Frontal cortex (tissue), 4 donors: ENCODE measurements around the gene ST6GALNAC1. TPM values are rescaled to one million over a fixed set of nuclear protein-coding genes. Genes with fewer than 3 reads are reported as not detected.

Source experiments
- DNase-seq, 2 donors: peaks; one replicate each; pipeline ENCODE4 v3.0.0; 2012; ENCODE audit warnings: low spot score in 2 of 2
- FAIRE-seq: peaks from 2 replicates; lab custom pipeline; 2012; peaks lifted over from hg19 to GRCh38; lab: Jason Lieb, UNC
- total RNA-seq: library from RNA; depleted of rRNA; stranded (reverse); fragments of >200 nt; gene quantifications from one replicate; pipeline ENCODE4 v1.2.3, GENCODE V29; 2014
- donor health status: control.
- donor health status: control.
- donor health status: control.

The ST6GALNAC1 gene
- total RNA-seq, 1 donor from 2014 or later, result 0.82 TPM

DNA sequence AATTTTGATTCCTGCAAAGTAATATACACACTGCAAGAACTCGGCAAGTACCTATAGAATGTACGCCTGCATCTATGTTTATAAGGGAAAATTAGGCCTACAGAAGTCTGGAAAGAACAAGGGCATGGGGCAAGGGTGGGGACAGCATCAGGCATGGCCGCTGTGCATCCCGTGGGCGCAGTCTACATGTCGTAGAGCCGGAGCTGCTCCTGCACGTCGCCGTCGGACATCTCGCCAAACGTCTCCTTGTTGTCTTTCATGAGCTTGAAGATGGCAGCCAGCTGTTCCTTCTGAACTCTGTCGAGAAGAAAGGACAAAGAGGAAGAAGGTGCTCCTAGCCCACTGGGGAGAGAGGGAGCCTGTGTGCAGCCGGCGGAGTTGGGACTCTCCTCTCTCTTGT, 33.8 kb upstream of the ST6GALNAC1 start:
- FAIRE-seq, result no peak
- no peak for DNase-seq

DNA sequence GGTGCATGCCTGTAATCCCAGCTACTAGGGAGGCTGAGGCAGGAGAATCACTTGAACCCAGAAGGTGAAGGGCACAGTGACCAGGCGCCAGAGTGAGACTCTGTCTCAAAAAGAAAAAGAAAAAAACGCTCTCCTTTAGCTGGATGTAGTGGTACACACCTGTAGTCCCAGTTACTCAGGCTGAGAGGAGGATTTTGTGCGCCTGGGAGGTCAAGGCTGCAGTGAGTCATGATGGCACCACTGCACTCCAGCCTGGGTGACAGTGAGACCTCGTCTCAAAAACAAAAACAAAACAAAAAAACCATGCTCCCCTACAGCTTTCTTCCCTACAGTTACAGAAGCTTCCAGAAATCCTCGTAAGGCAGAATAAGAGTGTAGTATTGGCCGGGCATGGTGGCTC, 33.1 kb upstream of the ST6GALNAC1 start:
- no peak for FAIRE-seq
- DNase-seq, result no peak

DNA sequence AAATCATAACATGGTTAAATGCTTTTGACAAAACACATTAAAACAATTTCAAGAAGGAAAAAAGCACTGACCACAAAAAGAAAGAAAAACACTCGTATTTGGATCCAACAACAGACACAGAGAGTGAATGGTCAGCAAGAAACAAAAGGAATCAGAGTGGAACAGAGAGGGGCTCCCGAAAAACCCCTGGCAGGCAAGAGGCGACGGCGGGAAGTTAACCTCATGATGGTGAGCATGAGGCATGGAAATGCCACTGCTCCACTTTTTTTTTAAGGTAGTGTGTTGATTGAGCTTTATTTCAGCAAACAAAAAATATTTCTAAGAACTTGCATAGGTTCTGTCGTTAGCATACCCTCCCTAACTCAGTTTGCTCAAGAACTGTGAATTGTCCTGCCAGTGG, 32.1 kb upstream of the ST6GALNAC1 start:
- no peak for DNase-seq
- no peak for FAIRE-seq

GRCh38 chr17:76674600-76674999, 31.0 kb upstream of the ST6GALNAC1 start:
- DNase-seq (no peak), FAIRE-seq (no peak)

- no peak for DNase-seq
- no peak for FAIRE-seq
These were observed 30.2 kb upstream of the ST6GALNAC1 start for GRCh38 chr17:76673729-76674128.

GRCh38 chr17:76672892-76673291, 29.3 kb upstream of the ST6GALNAC1 start:
- FAIRE-seq, result no peak
- DNase-seq, result no peak

GRCh38 chr17:76672270-76672851, 28.8 kb upstream of the ST6GALNAC1 start:
- DNase-seq (no peak), FAIRE-seq (no peak)

DNA sequence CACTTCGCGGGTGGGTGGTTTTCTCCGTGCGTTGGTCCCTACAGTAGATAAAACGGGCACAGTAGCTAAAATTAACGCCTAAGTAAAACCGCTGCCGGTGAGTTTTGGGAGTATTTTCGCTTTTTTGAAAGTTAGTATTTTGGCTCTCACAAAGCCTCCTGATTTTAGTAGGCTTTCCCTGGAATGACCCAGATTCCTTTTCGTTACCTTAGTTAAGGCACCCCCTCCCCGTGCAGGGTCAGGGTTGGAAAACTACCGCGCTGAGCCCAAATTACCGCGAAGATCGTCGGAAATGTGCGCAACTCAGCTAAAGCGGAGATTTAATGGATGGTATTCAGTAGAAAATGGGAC, 28.3 kb upstream of the ST6GALNAC1 start:
- no peak for FAIRE-seq
- no peak for DNase-seq

- FAIRE-seq (peak; percentile 70), DNase-seq (peak; percentile 85 to 97)
These were observed 27.8 kb upstream of the ST6GALNAC1 start for GRCh38 chr17:76671123-76671911.

GRCh38 chr17:76670718-76671122, 27.2 kb upstream of the ST6GALNAC1 start:
- FAIRE-seq (no peak), DNase-seq (no peak)

GRCh38 chr17:76670020-76670717, 26.6 kb upstream of the ST6GALNAC1 start:
- FAIRE-seq (no peak), DNase-seq (no peak)

GRCh38 chr17:76667786-76668453, 24.4 kb upstream of the ST6GALNAC1 start:
- FAIRE-seq (no peak), DNase-seq (no peak)

GRCh38 chr17:76667491-76667755, 23.9 kb upstream of the ST6GALNAC1 start:
- DNase-seq (no peak), FAIRE-seq (no peak)

- no peak for FAIRE-seq
- DNase-seq, result no peak
These were observed 17.1 kb upstream of the ST6GALNAC1 start for GRCh38 chr17:76660656-76661042.

GRCh38 chr17:76659928-76660655, 16.5 kb upstream of the ST6GALNAC1 start:
- DNase-seq (no peak), FAIRE-seq (no peak)

- FAIRE-seq (no peak), DNase-seq (no peak)
These were observed 14.7 kb upstream of the ST6GALNAC1 start for GRCh38 chr17:76658242-76658662.

DNA sequence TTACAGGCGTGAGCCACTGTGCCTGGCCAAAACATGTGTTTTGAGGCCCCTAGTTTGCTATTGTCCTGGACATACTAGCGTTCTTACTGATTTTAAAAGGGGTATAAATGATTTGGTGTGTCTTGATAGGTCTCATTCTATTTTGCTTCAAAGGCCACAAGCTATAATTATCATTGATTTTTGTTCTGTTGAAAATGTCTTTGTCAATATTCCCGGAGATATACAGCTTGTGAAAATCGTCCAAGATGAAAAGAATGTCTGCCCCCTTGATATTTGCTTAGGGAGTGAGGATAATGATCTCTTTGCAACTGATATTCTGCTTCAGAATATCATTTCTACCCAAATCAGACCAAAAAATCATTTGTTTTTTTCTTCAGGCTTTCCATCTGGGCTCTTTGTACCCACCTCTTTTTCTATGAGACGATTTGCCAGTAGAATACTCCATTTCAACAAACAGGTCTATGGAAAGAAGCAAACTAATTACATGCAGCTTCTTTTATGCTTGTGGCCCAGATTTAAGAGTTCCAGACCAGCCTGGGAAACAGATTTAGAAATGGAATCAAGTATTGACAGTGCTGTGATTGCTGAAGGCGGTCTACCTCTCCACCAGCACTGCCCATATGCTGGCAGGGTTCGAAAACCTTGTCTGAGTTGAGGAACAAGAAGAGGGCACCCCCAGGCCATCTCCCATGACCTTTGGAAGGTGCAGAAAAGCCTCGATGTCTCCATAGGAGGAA, 14.1 kb upstream of the ST6GALNAC1 start:
- FAIRE-seq (no peak), DNase-seq (no peak)

- FAIRE-seq (no peak), DNase-seq (no peak)
These were observed 10.9 kb upstream of the ST6GALNAC1 start for GRCh38 chr17:76654408-76654807.

GRCh38 chr17:76650504-76650903, 6.9 kb upstream of the ST6GALNAC1 start:
- no peak for FAIRE-seq

DNA sequence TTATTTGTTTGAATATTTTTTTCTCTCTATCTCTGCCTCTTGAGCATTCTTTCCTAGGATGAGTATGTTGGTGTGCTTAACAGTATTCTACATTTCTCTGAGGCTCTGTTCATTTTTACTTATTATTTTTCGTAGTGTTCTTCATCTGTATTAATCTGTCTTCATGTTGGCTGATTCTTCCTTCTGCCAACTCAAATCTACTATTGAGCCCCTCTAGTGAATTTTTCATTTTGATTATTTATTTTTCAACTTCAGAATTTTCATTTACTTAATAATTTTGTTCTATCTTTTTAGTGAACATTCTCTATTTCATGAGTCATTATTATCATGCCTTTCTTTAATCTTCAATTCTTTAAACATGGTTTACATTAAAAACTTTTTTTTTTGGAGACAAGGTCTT, 3.2 kb upstream of the ST6GALNAC1 start:
- FAIRE-seq, result no peak

More at GRCh38 chr17:76650504-76650903, 6.9 kb upstream of the ST6GALNAC1 start:
- DNase-seq, result no peak

More for the DNA sequence above, 3.2 kb upstream of the ST6GALNAC1 start:
- DNase-seq, result no peak
